Measurements from ENCODE around the gene C12orf76. TPM values are rescaled to one million over a fixed set of nuclear protein-coding genes. Genes with fewer than 3 reads are reported as not detected.

The C12orf76 gene
- total and polyA plus RNA-seq, 2 of the 13 experiments (the other 11 are each of a cell fraction or from before 2014, with no cell fraction given): 15.8 to 38.4 TPM

DNA sequence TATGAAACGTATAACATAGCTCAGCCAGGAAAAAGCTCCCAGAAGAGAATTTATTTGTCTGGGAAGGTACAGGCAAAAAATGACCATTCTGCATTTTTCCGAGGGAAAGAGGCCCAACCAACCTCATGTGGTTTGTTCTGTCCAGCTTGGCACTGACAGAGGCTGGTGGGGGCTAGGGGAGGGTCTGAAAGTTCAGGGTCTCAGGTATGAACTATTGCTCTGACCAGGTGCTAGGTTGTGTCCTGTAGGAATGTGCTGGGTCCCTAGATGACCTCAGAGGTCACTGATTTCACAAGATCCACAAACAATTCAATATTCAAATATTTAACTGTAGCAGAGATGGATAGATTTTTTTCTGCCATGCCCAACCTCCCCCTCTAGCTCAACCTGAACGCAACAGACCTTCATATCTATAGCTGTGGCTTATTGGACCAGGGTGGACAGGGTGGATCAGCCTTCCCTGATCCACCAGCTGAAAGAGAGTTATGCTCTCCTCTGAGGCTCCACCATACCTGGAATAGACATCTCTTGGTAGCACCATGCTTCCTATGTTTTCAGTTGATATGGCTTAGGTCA, 42.9 kb upstream of the C12orf76 start (continued):
- TF ChIP-seq SNAPC4 (CRISPR knock-in tag; IDR thresholded peaks at IDR 0.05) (peak; percentile 55; the same call in 1 of the 2 replicates), ZMYM4 (CRISPR knock-in tag; IDR thresholded peaks at IDR 0.05) (peak; percentile 73), SUZ12 (IDR thresholded peaks at IDR 0.05; ENCODE audit: low read depth, low read length) (no peak), GATAD1 (CRISPR knock-in tag; IDR thresholded peaks at IDR 0.05) (no peak; the same call in 1 of the 2 replicates), ZNF253 (CRISPR knock-in tag; IDR thresholded peaks at IDR 0.05; ENCODE audit: borderline replicate concordance) (no peak), HNRNPH1 (optimal IDR thresholded peaks at IDR 0.05; ENCODE audit: low read depth, low read length) (no peak), ZSCAN21 (CRISPR knock-in tag; IDR thresholded peaks at IDR 0.05; ENCODE audit: borderline replicate concordance) (no peak), SRSF1 (optimal IDR thresholded peaks at IDR 0.05; ENCODE audit: low read depth, low read length) (no peak), ZBTB20 (CRISPR knock-in tag; IDR thresholded peaks at IDR 0.05; ENCODE audit: borderline replicate concordance, low read depth) (no peak), CEBPG (CRISPR knock-in tag; IDR thresholded peaks at IDR 0.05) (peak; percentile 83), TEAD2 (CRISPR knock-in tag; IDR thresholded peaks at IDR 0.05) (no peak), POLR2AphosphoS5 (IDR thresholded peaks at IDR 0.05; ENCODE audit: low read depth, low read length) (0 out of 2 replicates have a peak, but pooled peaks have one; percentile 24), ZNF503 (CRISPR knock-in tag; IDR thresholded peaks at IDR 0.05) (peak; percentile 86), SNAI1 (CRISPR knock-in tag; IDR thresholded peaks at IDR 0.05; ENCODE audit: borderline replicate concordance) (0 out of 2 replicates have a peak, but pooled peaks have one; percentile 37), ESRRA (CRISPR knock-in tag; IDR thresholded peaks at IDR 0.05; ENCODE audit: low read depth) (peak; percentile 91), TAF15 (IDR thresholded peaks at IDR 0.05; ENCODE audit: low read depth, low read length, poor library complexity, severe bottlenecking) (no peak)
- TF ChIP-seq, protein P1, sequence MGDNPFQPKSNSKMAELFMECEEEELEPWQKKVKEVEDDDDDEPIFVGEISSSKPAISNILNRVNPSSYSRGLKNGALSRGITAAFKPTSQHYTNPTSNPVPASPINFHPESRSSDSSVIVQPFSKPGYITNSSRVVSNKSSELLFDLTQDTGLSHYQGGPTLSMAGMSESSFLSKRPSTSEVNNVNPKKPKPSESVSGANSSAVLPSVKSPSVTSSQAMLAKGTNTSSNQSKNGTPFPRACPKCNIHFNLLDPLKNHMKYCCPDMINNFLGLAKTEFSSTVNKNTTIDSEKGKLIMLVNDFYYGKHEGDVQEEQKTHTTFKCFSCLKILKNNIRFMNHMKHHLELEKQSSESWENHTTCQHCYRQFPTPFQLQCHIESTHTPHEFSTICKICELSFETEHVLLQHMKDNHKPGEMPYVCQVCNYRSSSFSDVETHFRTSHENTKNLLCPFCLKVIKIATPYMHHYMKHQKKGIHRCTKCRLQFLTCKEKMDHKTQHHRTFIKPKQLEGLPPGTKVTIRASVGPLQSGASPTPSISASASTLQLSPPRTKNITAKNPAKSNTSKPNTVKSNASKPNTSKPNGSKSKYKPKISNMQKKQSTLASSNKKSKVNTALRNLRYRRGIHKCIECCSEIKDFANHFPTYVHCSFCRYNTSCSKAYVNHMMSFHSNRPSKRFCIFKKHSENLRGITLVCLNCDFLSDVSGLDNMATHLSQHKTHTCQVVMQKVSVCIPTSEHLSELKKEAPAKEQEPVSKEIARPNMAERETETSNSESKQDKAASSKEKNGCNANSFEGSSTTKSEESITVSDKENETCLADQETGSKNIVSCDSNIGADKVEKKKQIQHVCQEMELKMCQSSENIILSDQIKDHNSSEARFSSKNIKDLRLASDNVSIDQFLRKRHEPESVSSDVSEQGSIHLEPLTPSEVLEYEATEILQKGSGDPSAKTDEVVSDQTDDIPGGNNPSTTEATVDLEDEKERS (CRISPR knock-in tag; IDR thresholded peaks at IDR 0.05): no peak
- TF ChIP-seq, protein P2, sequence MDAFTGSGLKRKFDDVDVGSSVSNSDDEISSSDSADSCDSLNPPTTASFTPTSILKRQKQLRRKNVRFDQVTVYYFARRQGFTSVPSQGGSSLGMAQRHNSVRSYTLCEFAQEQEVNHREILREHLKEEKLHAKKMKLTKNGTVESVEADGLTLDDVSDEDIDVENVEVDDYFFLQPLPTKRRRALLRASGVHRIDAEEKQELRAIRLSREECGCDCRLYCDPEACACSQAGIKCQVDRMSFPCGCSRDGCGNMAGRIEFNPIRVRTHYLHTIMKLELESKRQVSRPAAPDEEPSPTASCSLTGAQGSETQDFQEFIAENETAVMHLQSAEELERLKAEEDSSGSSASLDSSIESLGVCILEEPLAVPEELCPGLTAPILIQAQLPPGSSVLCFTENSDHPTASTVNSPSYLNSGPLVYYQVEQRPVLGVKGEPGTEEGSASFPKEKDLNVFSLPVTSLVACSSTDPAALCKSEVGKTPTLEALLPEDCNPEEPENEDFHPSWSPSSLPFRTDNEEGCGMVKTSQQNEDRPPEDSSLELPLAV (CRISPR knock-in tag; conservative IDR thresholded peaks at IDR 0.05; ENCODE audit: low read depth): no peak

All from HepG2 (cell line).